SU-DHL-6 (cell line): Measurements from ENCODE around the gene NR5A2.

Experiments used
- CTCF ChIP-seq: fragments of 200-600 bp; sonication (generic); IDR thresholded peaks from one replicate; pipeline ENCODE4 v1.5.1; 2017; ENCODE audit warnings: antibody characterized with exemption, mild to moderate bottlenecking, low read length, moderate library complexity; ENCODE audit not compliant: insufficient read depth, poor library complexity, severe bottlenecking
- EZH2phosphoT487 ChIP-seq: fragments of 200-600 bp; sonication (generic), shearing (Covaris generic); conservative IDR thresholded peaks from 2 replicates; pipeline ENCODE4 v1.6.1; 2018; ENCODE audit warnings: mild to moderate bottlenecking, antibody characterized with exemption, low read length, moderate library complexity, mixed read lengths

GRCh38 chr1:200108659-200109058, 81.1 kb downstream of the NR5A2 start:
- TF ChIP-seq CTCF (no peak), EZH2phosphoT487 (no peak)
